ENCODE results near the gene SLC17A2.

Gene SLC17A2

GRCh38 chr6:25886066-25886465 lies 44.4 kb downstream of the SLC17A2 start:
- TF ChIP-seq CTCF (IDR thresholded peaks at IDR 0.05): no peak

- TF ChIP-seq CTCF (IDR thresholded peaks at IDR 0.05): no peak
Observed at GRCh38 chr6:25883991-25884390, 46.5 kb downstream of the SLC17A2 start.

GRCh38 chr6:25883536-25883935 lies 47.0 kb downstream of the SLC17A2 start:
- no peak for TF ChIP-seq CTCF (IDR thresholded peaks at IDR 0.05)

GRCh38 chr6:25882051-25882496 lies 48.4 kb downstream of the SLC17A2 start:
- no peak for TF ChIP-seq CTCF (IDR thresholded peaks at IDR 0.05)

- no peak for TF ChIP-seq CTCF (IDR thresholded peaks at IDR 0.05)
Observed at GRCh38 chr6:25880601-25881000, 49.9 kb downstream of the SLC17A2 start.

GRCh38 chr6:25878721-25879322 lies 51.7 kb downstream of the SLC17A2 start:
- no peak for TF ChIP-seq CTCF (IDR thresholded peaks at IDR 0.05)

- TF ChIP-seq CTCF (IDR thresholded peaks at IDR 0.05): no peak
Observed at GRCh38 chr6:25875926-25876602, 54.4 kb downstream of the SLC17A2 start.
